ENCODE results near the gene THADA.

DNA sequence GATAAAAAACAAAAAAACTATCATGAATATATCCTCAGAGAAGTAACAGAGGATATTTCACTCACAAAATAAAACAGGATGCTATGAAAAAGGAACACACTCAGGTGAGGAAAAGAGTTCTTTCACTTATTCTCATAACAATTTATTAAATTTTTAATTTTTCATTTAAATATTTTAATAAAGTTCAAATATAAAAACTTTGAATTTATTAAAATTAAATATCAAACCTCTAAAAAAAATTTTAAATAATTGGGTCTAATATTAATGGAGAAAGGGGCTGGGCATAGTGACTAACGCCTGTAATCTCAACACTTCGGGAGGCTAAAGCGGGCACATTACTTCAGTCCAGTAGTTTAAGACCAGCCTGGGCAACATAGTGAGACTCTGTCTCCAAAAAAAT lies 10.1 kb downstream of the THADA start:
- TF ChIP-seq, protein P1, sequence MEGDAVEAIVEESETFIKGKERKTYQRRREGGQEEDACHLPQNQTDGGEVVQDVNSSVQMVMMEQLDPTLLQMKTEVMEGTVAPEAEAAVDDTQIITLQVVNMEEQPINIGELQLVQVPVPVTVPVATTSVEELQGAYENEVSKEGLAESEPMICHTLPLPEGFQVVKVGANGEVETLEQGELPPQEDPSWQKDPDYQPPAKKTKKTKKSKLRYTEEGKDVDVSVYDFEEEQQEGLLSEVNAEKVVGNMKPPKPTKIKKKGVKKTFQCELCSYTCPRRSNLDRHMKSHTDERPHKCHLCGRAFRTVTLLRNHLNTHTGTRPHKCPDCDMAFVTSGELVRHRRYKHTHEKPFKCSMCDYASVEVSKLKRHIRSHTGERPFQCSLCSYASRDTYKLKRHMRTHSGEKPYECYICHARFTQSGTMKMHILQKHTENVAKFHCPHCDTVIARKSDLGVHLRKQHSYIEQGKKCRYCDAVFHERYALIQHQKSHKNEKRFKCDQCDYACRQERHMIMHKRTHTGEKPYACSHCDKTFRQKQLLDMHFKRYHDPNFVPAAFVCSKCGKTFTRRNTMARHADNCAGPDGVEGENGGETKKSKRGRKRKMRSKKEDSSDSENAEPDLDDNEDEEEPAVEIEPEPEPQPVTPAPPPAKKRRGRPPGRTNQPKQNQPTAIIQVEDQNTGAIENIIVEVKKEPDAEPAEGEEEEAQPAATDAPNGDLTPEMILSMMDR (IDR thresholded peaks at IDR 0.05) = no peak
- TF ChIP-seq, protein P2, sequence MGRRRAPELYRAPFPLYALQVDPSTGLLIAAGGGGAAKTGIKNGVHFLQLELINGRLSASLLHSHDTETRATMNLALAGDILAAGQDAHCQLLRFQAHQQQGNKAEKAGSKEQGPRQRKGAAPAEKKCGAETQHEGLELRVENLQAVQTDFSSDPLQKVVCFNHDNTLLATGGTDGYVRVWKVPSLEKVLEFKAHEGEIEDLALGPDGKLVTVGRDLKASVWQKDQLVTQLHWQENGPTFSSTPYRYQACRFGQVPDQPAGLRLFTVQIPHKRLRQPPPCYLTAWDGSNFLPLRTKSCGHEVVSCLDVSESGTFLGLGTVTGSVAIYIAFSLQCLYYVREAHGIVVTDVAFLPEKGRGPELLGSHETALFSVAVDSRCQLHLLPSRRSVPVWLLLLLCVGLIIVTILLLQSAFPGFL (CRISPR knock-in tag; IDR thresholded peaks at IDR 0.05; ENCODE audit: borderline replicate concordance) = no peak
- TF ChIP-seq, protein P3, sequence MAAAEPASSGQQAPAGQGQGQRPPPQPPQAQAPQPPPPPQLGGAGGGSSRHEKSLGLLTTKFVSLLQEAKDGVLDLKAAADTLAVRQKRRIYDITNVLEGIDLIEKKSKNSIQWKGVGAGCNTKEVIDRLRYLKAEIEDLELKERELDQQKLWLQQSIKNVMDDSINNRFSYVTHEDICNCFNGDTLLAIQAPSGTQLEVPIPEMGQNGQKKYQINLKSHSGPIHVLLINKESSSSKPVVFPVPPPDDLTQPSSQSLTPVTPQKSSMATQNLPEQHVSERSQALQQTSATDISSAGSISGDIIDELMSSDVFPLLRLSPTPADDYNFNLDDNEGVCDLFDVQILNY (CRISPR knock-in tag; IDR thresholded peaks at IDR 0.05) = no peak
- no peak for TF ChIP-seq ZNF671 (CRISPR knock-in tag; IDR thresholded peaks at IDR 0.05)
- TF ChIP-seq, protein P4, sequence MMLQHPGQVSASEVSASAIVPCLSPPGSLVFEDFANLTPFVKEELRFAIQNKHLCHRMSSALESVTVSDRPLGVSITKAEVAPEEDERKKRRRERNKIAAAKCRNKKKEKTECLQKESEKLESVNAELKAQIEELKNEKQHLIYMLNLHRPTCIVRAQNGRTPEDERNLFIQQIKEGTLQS (CRISPR knock-in tag; conservative IDR thresholded peaks at IDR 0.05) = no peak
- TF ChIP-seq NFE2L1 (CRISPR knock-in tag; IDR thresholded peaks at IDR 0.05) = no peak
- TF ChIP-seq JAZF1 (CRISPR knock-in tag; IDR thresholded peaks at IDR 0.05) = no peak
- TF ChIP-seq, protein P5, sequence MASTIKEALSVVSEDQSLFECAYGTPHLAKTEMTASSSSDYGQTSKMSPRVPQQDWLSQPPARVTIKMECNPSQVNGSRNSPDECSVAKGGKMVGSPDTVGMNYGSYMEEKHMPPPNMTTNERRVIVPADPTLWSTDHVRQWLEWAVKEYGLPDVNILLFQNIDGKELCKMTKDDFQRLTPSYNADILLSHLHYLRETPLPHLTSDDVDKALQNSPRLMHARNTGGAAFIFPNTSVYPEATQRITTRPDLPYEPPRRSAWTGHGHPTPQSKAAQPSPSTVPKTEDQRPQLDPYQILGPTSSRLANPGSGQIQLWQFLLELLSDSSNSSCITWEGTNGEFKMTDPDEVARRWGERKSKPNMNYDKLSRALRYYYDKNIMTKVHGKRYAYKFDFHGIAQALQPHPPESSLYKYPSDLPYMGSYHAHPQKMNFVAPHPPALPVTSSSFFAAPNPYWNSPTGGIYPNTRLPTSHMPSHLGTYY (CRISPR knock-in tag; IDR thresholded peaks at IDR 0.05) = no peak
- TF ChIP-seq, protein P6, sequence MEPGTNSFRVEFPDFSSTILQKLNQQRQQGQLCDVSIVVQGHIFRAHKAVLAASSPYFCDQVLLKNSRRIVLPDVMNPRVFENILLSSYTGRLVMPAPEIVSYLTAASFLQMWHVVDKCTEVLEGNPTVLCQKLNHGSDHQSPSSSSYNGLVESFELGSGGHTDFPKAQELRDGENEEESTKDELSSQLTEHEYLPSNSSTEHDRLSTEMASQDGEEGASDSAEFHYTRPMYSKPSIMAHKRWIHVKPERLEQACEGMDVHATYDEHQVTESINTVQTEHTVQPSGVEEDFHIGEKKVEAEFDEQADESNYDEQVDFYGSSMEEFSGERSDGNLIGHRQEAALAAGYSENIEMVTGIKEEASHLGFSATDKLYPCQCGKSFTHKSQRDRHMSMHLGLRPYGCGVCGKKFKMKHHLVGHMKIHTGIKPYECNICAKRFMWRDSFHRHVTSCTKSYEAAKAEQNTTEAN (CRISPR knock-in tag; IDR thresholded peaks at IDR 0.05) = no peak
- TF ChIP-seq ESRRA (CRISPR knock-in tag; IDR thresholded peaks at IDR 0.05; ENCODE audit: borderline replicate concordance) = no peak
- no peak for TF ChIP-seq TEAD4 (CRISPR knock-in tag; IDR thresholded peaks at IDR 0.05)
- TF ChIP-seq ZNF121 (CRISPR knock-in tag; IDR thresholded peaks at IDR 0.05) = no peak
